Activated T-cell treated with anti-CD3 and anti-CD28 coated beads for 1 hour (primary cell): ENCODE data around the gene CYREN.

Experiments
- DNase-seq: peaks from one replicate; pipeline ENCODE4 v3.0.0-alpha.2; 2020; ENCODE audit warnings: low read depth

Gene CYREN

DNA sequence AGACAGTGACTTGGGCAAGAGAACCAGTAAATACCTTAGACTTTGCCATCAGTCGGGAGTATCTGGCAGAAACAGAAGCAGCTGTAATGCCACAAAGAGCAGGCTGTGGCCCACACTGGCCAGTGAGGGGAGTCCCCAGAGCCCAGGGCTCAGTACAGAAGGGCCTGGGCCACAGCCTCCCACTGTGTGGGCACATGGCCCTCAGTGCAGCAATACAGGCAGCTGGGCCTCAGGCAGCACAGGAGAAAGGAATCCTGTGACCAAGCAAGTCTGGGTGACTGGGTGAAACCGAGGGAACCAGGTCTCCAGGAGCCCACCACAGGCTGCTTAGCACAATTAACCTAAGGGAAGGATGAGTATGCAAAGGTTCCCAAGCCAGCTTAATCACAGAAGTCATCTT lies 26.8 kb upstream of the CYREN start:
- no peak for DNase-seq

DNA sequence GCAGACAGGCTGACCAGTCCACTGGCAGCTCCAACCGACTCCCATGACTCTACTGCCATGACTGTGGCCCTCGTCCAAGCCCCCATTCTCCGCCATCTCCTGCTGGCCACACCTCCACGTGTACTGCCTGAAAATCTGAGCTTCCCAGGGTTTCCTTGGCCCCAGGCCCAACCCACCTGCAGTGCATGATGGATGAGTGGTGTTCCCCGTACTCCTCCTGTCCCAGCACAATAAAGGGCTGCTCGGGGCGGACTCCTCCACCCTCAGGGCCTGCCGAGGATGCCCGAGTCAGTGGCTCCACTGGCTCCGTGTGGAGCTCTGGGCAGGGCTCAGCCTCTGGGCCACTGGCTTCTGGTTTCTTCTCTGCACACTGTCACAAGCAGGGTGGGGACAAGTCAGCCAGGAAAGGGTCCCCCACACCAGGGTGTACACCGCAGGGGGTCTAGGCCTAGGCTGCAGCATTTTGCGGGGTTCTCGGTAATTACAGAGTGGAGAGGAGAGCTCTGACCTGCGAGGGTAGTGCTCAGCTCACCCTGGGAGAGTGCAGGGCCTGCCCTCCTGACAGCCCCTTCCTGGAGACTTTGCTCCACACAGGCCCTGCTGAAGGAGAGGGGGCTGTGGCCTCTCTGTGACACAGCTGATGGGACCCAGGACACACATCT lies 25.6 kb upstream of the CYREN start:
- no peak for DNase-seq

DNA sequence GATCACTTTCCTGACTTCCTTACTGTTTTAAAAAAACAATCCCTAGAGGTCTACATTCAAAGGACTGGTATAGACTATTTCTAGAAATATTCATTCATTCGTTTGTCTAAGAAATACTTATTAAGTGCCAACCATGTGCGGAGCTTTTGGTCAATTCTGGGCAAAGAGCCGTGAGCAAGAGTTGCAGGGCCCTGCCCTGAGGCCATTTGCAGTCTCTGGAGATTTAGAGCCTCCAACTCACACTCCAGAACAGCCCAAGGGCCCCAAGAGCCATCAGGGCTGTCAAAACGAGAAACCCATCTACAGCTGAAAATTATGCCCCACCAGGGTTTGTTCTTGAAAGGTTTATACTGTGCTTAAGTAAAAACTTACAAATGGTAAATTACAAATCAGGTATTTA lies 24.6 kb upstream of the CYREN start:
- DNase-seq: no peak

DNA sequence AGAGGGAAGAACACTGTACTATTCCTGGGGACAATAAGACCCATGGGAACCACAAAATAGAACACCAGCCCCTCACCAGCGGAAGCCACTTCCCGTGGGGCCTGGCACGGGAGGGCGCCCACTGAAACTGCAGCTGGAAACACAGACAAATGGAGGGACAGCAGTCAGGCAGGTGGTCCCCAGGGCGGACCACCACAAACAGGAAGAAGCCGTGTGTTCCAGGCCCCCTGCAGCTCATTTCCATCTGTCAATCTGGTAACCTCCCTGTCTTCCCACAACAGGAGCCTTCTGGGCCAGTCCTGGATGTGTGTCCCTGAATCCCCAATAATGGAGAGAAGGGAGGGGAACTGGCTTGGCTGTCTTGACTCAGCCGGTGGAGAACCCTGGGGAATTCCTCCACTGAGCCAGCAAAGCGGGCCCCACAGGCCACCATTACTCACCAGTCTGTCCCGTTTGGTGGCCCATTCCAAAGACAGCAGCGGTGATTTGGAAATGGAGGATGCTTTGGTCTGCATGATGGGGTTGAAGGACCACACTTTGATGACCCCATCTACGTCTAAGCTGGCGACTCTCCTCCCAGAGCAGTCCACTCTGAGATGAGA lies 24.1 kb upstream of the CYREN start:
- DNase-seq: no peak

DNA sequence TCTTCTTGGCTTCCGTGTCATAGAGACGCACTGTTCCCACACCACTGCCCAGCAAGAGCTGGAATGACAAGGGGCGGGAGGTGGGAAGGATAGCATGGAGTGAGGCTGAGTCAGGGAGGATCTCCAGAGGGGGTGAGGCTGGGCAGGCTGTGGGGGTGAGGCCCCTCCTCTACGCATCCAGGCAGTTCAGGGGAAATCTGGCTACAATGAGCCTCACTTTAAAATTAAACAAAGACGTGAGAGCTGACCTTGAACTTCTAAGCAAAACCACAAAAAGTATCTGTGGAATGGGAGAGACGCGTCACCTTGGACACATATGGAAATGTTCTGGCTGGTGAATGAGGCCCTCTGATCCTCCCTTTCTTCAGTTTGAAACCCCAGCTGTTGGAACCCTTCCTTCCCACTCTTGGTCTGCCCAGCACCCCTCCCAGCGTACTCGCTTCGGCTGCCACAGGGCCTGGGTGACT lies 23.1 kb upstream of the CYREN start:
- DNase-seq: no peak

DNA sequence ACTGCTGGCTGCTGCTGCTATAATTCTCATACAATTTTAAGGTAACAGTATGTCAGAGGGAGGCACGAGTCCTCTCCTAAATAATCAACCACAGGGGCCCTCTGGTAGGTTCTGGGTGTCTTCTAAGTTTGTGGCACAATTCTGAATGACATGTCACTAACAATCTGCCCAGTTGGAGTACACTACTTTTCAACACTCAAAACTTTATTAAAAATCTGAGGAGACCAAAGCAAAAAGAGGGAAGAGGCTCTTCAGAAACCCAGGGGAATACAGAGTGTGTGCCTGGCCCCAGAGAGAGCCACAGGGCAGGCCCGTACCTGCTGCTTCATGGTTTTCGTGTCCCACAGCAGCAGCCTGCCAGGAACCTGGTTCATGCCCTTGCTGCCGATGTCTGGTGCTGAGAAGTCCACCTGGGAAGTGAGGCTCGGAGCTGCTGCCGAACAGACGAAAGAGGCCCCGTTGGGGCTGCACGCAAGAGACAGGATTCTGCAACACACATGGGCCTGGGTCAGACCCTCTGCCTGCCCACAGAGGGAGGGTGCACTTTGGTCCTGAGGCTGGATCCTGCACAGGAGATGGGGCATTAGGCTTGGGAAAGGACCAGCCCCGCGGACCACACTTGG lies 22.5 kb upstream of the CYREN start:
- no peak for DNase-seq

DNA sequence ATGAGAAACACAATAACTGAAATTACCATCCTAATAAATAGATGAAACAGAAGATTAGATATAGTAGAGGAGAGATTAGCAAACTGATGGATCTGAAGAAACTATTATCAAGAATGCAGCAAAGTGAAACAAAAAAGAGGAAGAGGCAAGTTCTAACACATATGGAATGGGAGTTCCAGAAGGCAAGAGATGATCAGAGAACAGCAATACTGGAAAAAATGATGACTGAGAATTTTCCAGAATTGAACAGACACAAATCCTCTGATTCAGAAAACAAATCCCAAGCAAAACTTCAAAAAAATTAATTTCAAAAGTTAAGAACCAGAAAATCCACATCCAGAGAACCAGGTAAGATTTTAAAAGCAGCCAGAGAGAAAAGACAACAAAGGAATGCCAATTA lies 20.2 kb upstream of the CYREN start:
- no peak for DNase-seq

DNA sequence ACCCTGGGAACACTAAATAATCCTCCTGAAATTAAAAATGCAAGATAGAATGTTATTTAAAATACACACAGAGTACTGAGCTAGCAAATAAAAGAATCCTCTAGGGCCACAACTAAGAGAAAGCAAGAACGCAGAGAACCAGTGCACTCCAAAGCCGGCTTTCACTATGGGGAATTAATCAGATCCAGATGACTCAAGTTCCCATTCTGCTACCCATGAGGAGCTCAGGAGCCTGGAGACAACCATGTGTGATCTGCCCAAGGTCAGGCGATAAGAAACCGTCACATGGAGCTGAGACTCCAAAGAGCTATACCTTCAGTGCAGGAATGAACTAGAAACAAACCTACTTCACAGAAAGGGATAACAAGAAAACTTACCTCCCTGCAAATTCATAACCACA lies 19.5 kb upstream of the CYREN start:
- DNase-seq: no peak

DNA sequence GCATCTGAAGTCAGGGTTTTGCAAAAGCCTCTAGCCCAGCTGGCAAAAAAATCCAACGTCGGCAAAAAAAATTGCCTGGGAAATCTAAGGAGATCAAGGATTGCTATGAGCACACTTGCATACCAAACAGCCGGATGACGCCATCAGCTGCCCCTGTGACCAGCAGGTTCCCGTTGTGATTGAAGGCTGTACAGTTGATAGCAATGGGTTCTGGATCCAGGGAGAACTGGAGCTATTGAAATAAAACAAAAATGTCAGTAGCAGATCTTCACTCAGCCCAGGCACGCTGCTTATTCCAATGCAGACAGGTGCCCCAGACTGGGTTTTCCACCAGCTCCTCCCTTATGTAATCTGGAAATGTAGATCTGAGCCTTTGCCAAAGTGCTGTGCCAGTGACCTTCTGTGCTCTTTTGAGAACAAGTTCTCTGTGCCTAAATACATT lies 18.7 kb upstream of the CYREN start:
- DNase-seq: no peak

DNA sequence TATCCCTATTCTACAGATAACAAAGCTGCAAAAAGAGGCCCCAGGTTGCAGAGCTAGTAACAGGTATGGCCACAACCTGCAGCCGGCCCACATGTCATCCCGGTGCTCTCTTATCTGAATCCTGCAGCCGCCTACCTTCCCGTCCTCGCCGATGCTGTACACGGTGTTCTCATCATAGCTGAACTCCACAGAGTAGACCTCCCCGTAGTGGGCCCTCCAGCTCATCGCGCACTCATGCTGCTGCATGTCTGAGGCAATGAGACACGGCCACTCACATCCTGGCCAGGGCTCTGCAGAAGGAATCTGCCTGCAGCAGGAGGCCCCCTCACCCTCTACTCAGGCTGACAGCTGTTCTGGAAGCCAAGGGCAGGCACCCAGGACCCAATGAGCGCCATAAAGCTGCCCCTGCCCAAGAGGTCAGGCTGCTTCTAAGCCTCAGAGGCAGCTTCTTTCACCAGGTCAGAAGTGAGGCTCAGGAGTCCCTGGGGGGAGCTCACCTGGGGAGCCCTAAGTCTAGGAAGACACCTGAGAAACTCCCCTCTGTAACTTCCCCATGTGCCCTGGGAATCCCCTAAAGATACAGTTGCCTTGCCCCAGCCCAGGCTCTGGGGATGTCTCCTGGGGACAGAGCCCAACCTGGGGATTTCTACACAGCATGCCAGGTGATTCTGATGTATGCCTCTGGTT lies 17.9 kb upstream of the CYREN start:
- no peak for DNase-seq

DNA sequence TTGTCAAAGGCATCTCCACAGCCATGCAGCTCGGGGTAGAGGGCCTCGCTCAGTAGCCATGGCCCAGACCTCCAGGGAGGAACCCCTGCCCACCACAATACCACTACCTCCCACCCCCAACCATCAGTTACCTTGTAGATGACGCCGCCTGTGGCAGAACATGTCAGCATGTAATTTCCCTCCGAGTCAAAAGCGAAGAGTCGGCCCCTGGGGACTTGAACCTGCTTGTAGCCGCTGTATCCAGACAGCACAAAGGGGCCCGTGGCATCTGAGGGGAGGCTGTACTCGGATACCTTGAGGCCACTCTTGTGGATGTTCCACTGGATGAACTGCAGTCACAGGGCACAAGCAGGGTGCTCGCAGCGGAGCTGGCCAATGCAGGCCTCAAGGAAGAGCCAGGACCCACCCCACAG lies 16.3 kb upstream of the CYREN start:
- DNase-seq: no peak

DNA sequence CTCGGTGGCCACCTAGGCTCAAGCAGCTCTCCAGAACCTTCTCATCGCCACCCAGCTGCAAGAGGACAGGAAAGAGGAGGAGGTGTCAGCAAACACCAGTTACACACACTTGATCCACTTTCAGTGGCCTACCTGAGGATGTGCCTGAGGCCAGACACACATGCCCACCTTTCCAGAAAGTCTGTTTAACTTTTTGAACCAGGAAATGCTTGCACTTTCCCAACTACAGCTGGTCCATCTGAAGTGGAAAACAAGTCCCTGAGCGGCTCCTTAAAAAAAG lies 15.7 kb upstream of the CYREN start:
- DNase-seq: no peak

DNA sequence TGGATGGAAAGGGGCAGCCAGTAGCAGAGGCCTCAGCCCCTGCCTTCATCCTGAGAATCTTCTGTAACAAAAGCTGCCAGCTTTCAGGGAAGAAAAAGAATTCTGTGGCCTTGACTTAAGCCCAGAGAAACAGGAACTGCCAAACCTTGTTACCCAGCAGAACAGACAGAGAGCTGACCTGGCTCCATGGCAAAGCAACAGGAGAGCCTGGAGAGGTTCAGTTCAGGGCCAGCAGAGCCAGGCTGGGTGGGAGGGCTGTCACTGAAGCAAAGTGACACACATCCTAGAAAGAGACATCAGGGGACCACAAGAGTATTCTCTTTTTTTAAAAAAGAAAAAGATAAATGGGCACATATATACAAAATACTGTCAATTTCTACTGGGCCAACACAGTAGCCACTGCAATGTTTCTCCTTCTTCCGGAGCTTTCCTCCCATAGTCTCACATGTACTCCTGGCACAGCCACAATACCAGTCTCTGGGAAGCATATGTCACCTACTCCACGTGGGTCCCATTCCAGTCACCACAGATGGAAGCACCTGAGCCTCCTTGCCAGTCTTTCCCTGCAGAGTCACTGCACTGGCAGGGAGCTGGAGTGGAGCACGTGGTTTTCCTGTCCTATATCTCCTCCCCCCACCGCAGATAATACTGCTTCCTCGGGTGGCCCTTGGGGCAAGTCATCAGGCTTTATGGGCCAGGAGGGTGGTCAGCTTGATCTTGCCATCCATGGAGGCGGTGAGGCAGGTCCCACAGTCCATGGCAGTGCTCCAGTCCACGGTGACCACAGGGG lies 15.2 kb upstream of the CYREN start:
- no peak for DNase-seq

DNA sequence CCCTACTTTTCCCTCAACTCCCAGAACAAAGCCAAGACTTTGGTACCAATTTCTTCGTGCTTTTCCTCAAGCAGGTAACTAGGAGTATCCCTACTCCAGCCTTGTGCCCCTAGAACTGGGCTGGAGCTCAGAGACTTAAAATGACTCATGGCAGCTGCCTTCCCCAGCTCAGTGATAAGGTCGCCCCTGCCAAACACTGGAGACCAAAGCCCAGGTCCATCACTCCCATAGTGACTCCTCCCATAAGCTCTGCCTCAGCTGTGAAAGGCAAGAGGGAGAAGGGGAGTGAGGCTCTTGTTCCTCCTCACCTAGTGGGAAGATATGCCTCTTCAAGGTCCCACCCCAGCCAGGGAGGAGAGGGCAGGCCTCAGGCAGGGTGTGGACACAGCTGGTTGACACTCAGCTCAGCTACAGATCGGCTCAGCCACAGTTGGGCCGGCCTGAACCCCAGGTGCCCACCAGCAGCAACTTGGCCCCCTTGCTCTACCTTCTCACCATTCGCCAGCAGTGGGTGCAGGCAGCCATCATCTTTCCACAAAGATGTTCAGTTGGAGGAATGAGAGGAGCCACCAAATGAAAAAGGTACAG lies 13.8 kb upstream of the CYREN start:
- DNase-seq: no peak

DNA sequence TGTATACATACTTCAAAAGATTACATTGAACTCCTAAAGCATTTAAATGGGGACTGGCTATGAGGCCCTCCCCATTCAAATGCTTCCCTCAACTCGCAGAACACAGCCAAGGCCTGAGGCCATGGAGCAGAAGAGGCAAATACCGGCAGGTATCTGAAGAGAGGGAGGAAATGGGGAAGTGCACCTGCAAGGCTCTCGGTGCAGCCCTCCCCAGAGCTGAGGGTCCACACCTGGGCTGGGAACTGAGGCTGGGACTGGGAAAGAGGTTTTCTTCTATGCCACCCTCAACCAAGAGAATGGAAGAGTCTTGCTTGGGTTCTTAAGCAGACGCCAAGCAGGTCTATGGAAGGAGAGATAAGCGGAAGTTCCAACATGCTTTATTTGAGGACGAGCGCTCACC lies 13.0 kb upstream of the CYREN start:
- DNase-seq: no peak

DNA sequence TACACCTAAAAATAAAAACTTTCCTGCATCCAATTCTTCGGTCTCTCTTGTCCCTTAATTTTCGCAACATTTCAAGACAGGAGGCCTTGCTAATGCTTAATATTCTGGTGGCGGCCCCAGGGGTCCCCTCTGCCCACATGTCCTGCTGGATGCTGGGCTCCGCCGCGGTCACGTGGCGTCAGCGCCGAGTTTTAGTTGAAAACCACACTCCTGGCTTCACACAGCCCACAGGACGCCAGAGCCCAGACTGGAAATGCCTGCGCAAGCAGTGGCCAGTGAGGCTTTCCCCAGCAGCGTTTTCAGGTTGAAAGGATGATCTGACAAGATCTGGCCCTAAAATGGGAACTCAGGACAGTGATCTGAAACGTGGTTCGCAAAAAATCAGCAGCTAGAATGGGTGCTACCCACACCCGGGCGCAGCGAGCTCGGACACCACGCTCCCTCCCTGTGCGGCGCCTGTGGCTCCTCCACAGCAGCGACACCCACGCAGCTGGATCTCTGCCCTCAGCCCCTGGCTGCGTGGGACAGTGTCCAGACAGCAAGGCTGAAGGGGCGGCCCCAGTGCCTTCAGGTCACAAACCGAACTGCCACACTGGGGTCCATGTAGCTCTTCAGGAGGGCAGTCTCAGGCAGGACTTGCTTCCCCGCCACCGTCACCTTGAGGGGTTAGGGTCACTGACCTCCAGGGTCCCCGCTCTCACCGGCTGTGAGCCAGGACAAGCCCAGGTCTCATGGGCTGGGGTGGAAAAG lies 11.6 kb upstream of the CYREN start:
- no peak for DNase-seq

DNA sequence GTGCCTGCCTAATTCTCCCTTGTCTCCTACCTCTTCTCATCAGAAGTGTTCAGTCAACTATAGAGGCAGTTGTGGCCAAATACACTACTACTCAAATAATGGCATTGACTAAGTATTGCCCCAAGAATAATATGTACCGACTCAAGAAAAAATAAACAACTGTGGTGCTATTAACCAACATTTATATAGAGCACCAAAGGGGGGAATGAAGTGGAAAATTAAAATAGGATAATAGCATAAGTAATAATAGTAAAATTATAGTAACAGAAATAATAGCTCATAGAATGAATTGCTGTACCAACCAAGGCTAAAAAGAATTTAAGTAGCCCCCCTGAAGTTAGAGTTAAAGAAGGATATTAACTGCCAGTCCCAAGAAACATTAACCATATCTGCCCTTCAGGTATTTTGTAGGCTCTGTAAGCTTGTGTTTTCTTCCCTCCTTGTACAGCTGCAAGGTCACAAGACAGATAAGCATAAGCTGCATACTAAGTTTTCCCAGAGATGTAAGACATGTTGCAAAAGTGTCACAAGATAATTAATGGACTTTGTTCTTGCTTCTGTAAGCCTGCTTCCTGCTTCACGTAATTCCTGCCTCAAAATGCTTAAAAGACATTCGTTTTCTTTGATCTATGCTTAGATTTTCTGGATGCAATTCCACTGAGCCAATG lies 10.9 kb upstream of the CYREN start:
- no peak for DNase-seq

DNA sequence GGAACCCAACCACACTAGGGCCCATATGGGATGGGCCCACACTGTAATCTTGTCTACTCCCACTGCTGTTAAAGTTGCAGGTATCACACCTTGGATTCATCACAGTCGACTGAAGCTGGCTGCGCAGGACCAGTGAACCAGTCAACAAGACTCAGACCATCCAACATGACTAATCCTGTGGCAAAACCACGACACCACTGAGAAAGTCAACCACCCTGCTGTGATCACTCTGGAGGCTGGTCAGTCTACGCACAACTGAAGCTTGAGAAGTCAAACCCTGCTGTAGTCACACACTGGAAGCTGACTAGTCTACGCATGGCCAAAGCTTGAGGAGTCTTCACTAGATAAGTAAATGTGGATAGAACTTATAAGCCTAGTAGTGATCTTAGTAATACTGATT lies 9.6 kb upstream of the CYREN start:
- DNase-seq: no peak

DNA sequence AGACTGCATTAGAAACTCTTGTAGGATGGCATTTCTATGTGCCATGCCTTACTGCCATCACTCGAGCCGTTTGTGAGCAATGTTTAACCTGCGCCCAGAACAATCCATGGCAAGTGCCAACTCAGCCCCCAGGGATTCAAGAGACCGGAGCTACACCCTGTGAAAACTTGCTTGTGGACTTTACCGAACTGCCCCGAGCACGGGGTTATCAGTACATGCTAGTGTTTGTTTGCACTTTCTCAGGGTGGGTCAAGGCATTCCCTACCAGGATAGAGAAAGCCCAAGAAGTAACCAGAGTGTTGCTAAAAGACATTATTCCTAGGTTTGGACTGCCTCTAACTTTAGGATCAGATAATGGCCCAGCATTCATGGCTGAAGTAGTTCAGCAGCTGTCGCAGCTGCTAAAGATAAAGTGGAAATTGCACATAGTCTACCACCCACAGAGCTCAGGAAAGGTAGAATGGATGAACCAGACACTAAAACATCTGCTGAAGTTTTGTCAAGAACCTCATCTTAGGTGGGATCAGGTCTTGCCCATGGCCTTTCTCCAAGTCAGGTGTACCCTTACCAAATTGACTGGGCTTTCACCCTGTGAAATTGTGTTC lies 8.9 kb upstream of the CYREN start:
- DNase-seq: no peak

DNA sequence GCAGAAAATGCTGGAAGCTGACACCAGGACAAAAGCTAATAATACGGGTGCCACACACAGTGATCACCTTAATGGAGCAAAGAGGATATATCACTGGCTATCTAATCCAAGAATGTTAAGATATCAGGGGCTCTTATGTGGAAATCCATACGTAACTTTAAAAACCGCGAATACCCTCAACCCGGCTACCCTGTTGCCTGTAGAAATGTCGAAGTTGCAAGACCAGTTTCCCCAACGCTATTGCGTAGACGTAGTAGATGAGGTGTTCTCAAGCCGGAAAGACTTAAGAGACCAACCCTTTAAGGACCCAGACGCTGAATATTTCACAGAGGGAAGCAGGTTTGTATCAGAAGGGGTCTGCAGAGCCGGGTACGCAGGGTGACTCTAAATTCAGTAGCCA lies 7.9 kb upstream of the CYREN start:
- DNase-seq: no peak
